Neural cell (in vitro differentiated cells): Measurements from ENCODE around the gene P2RX4. TPM values are rescaled to one million over a fixed set of nuclear protein-coding genes. Genes with fewer than 3 reads are reported as not detected.

Experiments used
- H2AFZ ChIP-seq: fragments of 200-600, 300-800 bp; sonication (generic), shearing (Covaris generic); 2 replicates; pipeline ENCODE4 v1.6.0; 2014; ENCODE audit warnings: low read depth, mild to moderate bottlenecking, antibody characterized with exemption, low read length, moderate library complexity
- H3F3A ChIP-seq: fragments of 200-600 bp; shearing (Covaris generic); 2 replicates; pipeline ENCODE4 v1.6.1; 2016; ENCODE audit warnings: mild to moderate bottlenecking, moderate library complexity, mixed read lengths, antibody characterized with exemption, low read length; ENCODE audit not compliant: insufficient read depth, poor library complexity, severe bottlenecking
- H3K27ac ChIP-seq: fragments of 200-600, 300-800 bp; sonication (generic), shearing (Covaris generic); 2 replicates; pipeline ENCODE4 v1.5.1; 2014; ENCODE audit warnings: mild to moderate bottlenecking, low read length, moderate library complexity
- H3K27me3 ChIP-seq: fragments of 300-800, 200-600 bp; sonication (generic), shearing (Covaris generic); 2 replicates; pipeline ENCODE4 v1.6.0; 2014; ENCODE audit warnings: mild to moderate bottlenecking, low read depth, low read length, moderate library complexity; ENCODE audit not compliant: insufficient read depth
- H3K36me3 ChIP-seq: fragments of 300-800, 200-600 bp; sonication (generic), shearing (Covaris generic); 2 replicates; pipeline ENCODE4 v1.5.1; 2014; ENCODE audit warnings: mild to moderate bottlenecking, antibody characterized with exemption, low read length, moderate library complexity; ENCODE audit not compliant: insufficient read depth
- H3K4me2 ChIP-seq: fragments of 300-800, 200-600 bp; sonication (generic), shearing (Covaris generic); 2 replicates; pipeline ENCODE4 v1.6.0; 2014; ENCODE audit warnings: mild to moderate bottlenecking, low read length
- H3K4me3 ChIP-seq: fragments of 300-800, 200-600 bp; sonication (generic), shearing (Covaris generic); 2 replicates; pipeline ENCODE4 v1.5.1; 2014; ENCODE audit warnings: mild to moderate bottlenecking, low read length, moderate library complexity
- H3K79me2 ChIP-seq: fragments of 200-600 bp; shearing (Covaris generic); replicated peaks from 2 replicates; pipeline ENCODE4 v1.6.0; 2014; ENCODE audit warnings: mild to moderate bottlenecking, low read length, moderate library complexity; ENCODE audit not compliant: insufficient read depth
- H3K9ac ChIP-seq: fragments of 300-800, 200-600 bp; sonication (generic), shearing (Covaris generic); 2 replicates; pipeline ENCODE4 v1.6.1; 2016; ENCODE audit warnings: mild to moderate bottlenecking, low read length, mixed read lengths
- H3K9me2 ChIP-seq: fragments of 200-600 bp; shearing (Covaris generic); 2 replicates; pipeline ENCODE4 v1.6.1; 2016; ENCODE audit warnings: mild to moderate bottlenecking, low read length, mixed read lengths; ENCODE audit not compliant: insufficient read depth
- H3K9me3 ChIP-seq: fragments of 200-600, 300-800 bp; sonication (generic), shearing (Covaris generic); 2 replicates; pipeline ENCODE4 v1.6.1; 2016; ENCODE audit warnings: mild to moderate bottlenecking, mixed run types, low read length, moderate library complexity, mixed read lengths
- H4K20me1 ChIP-seq: fragments of 200-600 bp; shearing (Covaris generic); 2 replicates; pipeline ENCODE4 v1.6.1; 2016; ENCODE audit warnings: mild to moderate bottlenecking, mixed run types; ENCODE audit not compliant: insufficient read depth
- CTCF ChIP-seq: fragments of 450-650 bp; IDR thresholded peaks from 2 replicates; pipeline ENCODE4 v1.5.1; 2014; ENCODE audit warnings: antibody characterized with exemption, mild to moderate bottlenecking, moderate library complexity; ENCODE audit not compliant: poor library complexity, severe bottlenecking
- EP300 ChIP-seq: fragments of 450-650 bp; conservative IDR thresholded peaks from 2 replicates; pipeline ENCODE4 v1.6.1; 2014; ENCODE audit warnings: antibody characterized with exemption, mild to moderate bottlenecking, moderate library complexity; ENCODE audit not compliant: poor library complexity, severe bottlenecking
- EZH2 ChIP-seq: fragments of 200-600, 300-800 bp; shearing (Covaris generic), sonication (generic); IDR thresholded peaks from 2 replicates; pipeline ENCODE4 v1.6.1; 2014; ENCODE audit warnings: antibody characterized with exemption, low read length, borderline replicate concordance, mild to moderate bottlenecking; ENCODE audit not compliant: insufficient read depth, poor library complexity, severe bottlenecking
- MXI1 ChIP-seq: fragments of 450-650 bp; conservative IDR thresholded peaks from 2 replicates; pipeline ENCODE4 v1.6.1; 2014; ENCODE audit warnings: antibody characterized with exemption, mild to moderate bottlenecking; ENCODE audit not compliant: poor library complexity, severe bottlenecking
- POLR2AphosphoS5 ChIP-seq: IDR thresholded peaks from 2 replicates; pipeline ENCODE4 v1.6.1; 2012
- RAD21 ChIP-seq: fragments of 450-650 bp; conservative IDR thresholded peaks from 2 replicates; pipeline ENCODE4 v1.6.1; 2014; ENCODE audit warnings: antibody characterized with exemption, mild to moderate bottlenecking, moderate library complexity
- REST ChIP-seq: IDR thresholded peaks from 2 replicates; pipeline ENCODE4 v1.6.1; 2012; ENCODE audit warnings: borderline replicate concordance
- SMC3 ChIP-seq: fragments of 450-650 bp; conservative IDR thresholded peaks from 2 replicates; pipeline ENCODE4 v1.6.1; 2014; ENCODE audit warnings: antibody characterized with exemption, mild to moderate bottlenecking, moderate library complexity; ENCODE audit not compliant: poor library complexity
- TAF1 ChIP-seq: IDR thresholded peaks from 2 replicates; pipeline ENCODE4 v1.6.1; 2012; ENCODE audit warnings: low read depth
- polyA plus RNA-seq: library from polyadenylated mRNA; depleted of rRNA; stranded (reverse); fragments of >200 nt; gene quantifications from 2 replicates; pipeline ENCODE4 v1.2.3, GENCODE V29; 2014

The P2RX4 gene
- polyA plus RNA-seq, 1 donor from 2014 or later = 5.8 TPM

- Histone ChIP-seq H3K36me3 (no peaks in the 10 kb centered on the region), H2AFZ (no peak overlapping the region), H3K9me2 (no peaks in the 10 kb centered on the region), H3K27me3 (no peaks in the 10 kb centered on the region), H3F3A (no peaks in the 10 kb centered on the region), H3K4me3 (no peak overlapping the region), H3K79me2 (no peaks in the 10 kb centered on the region), H4K20me1 (no peaks in the 10 kb centered on the region), H3K4me2 (no peak overlapping the region), H3K9ac (no peak overlapping the region), H3K27ac (no peak overlapping the region), H3K9me3 (no peaks in the 10 kb centered on the region)
- TF ChIP-seq MXI1 (no peak), TAF1 (no peak), CTCF (no peak), REST (no peak), POLR2AphosphoS5 (no peak), RAD21 (no peak)
Observed at GRCh38 chr12:121202407-121203355, 7.2 kb upstream of the P2RX4 start.

GRCh38 chr12:121203482-121203881 is 6.4 kb upstream of the P2RX4 start:
- H3K27me3 ChIP-seq = no peaks in the 10 kb centered on the region
- H3K27ac ChIP-seq = no peak overlapping the region
- TF ChIP-seq EP300 (no peak), MXI1 (no peak), EZH2 (no peak), POLR2AphosphoS5 (no peak), RAD21 (no peak), SMC3 (no peak), CTCF (no peak), REST (no peak), TAF1 (no peak)
- no peaks in the 10 kb centered on the region for H3K36me3 ChIP-seq
- H3K9ac ChIP-seq = no peak overlapping the region
- H3K79me2 ChIP-seq = no peaks in the 10 kb centered on the region
- H3K9me2 ChIP-seq = no peaks in the 10 kb centered on the region
- no peaks in the 10 kb centered on the region for H4K20me1 ChIP-seq
- H2AFZ ChIP-seq = no peak overlapping the region
- H3K4me2 ChIP-seq = no peak overlapping the region
- H3K4me3 ChIP-seq = no peak overlapping the region
- no peaks in the 10 kb centered on the region for H3K9me3 ChIP-seq
- H3F3A ChIP-seq = no peaks in the 10 kb centered on the region
